CD8-positive, alpha-beta memory T cell (primary cell): ENCODE measurements around the gene WDR45B. TPM values are rescaled to one million over a fixed set of nuclear protein-coding genes. Genes with fewer than 3 reads are reported as not detected.

ENCODE experiments used
- CTCF ChIA-PET: fragments of 350-600 bp; sonication (Branson Sonifier 250); formaldehyde crosslinking; loops from one replicate; lab custom pipeline; 2021; ENCODE audit warnings: antibody characterized with exemption; lab: Charles Lee
- POLR2A ChIA-PET: fragments of 350-600 bp; sonication (Branson Sonifier 250); formaldehyde crosslinking; loops from one replicate; lab custom pipeline; 2021; ENCODE audit warnings: antibody characterized with exemption; lab: Charles Lee
- DNase-seq, 5 donors: peaks; one replicate each; pipeline versions ENCODE4 v3.0.0 to v3.0.0-alpha.2; 2020 to 2022; ENCODE audit warnings: mixed read lengths in 1 of 5
- H3K27ac ChIP-seq: one replicate; pipeline ENCODE4 v1.7.0; 2013; ENCODE audit warnings: low read depth, mild to moderate bottlenecking, low read length, moderate library complexity
- H3K27me3 ChIP-seq: 2 replicates; pipeline ENCODE4 v1.7.0; 2013; ENCODE audit warnings: low read length, mild to moderate bottlenecking; ENCODE audit not compliant: insufficient read depth, poor library complexity, severe bottlenecking
- H3K36me3 ChIP-seq: 2 replicates; pipeline ENCODE4 v1.7.0; 2013; ENCODE audit warnings: mild to moderate bottlenecking, low read length, moderate library complexity; ENCODE audit not compliant: insufficient read depth
- H3K4me1 ChIP-seq: 2 replicates; pipeline ENCODE4 v1.7.0; 2013; ENCODE audit warnings: mild to moderate bottlenecking, low read length, moderate library complexity; ENCODE audit not compliant: insufficient read depth
- H3K4me3 ChIP-seq: 2 replicates; pipeline ENCODE4 v1.7.0; 2013; ENCODE audit warnings: mild to moderate bottlenecking, low read length
- H3K9me3 ChIP-seq: 2 replicates; pipeline ENCODE4 v1.7.0; 2013; ENCODE audit warnings: mild to moderate bottlenecking, low read length
- H3K27ac Mint-ChIP-seq, 8 donors: one replicate each; pipeline ENCODE4 v1.8.0; 2020 to 2021; ENCODE audit warnings: mixed read lengths in 8 of 8, mild to moderate bottlenecking in 6 of 8, inconsistent platforms in 3 of 8, moderate library complexity in 3 of 8
- H3K27me3 Mint-ChIP-seq, 2 donors: one replicate each; pipeline ENCODE4 v1.8.0; 2020 to 2021; ENCODE audit warnings: mixed read lengths in 2 of 2, mild to moderate bottlenecking in 1 of 2, moderate library complexity in 1 of 2
- H3K36me3 Mint-ChIP-seq, 3 donors: one replicate each; pipeline ENCODE4 v1.8.0; 2020 to 2021; ENCODE audit warnings: mixed read lengths in 3 of 3, inconsistent platforms in 1 of 3, mild to moderate bottlenecking in 1 of 3
- H3K4me1 Mint-ChIP-seq, 3 donors: one replicate each; pipeline ENCODE4 v1.8.0; 2020 to 2021; ENCODE audit warnings: mixed read lengths in 3 of 3, inconsistent platforms in 1 of 3, mild to moderate bottlenecking in 1 of 3
- H3K4me3 Mint-ChIP-seq, 7 donors: one replicate each; pipeline ENCODE4 v1.8.0; 2020 to 2021; ENCODE audit warnings: mixed read lengths in 7 of 7, mild to moderate bottlenecking in 6 of 7, moderate library complexity in 4 of 7, inconsistent platforms in 2 of 7
- H3K9me3 Mint-ChIP-seq, 5 donors: one replicate each; pipeline ENCODE4 v1.8.0; 2020 to 2022; ENCODE audit warnings: mixed read lengths in 5 of 5, mild to moderate bottlenecking in 3 of 5, moderate library complexity in 2 of 5, inconsistent platforms in 1 of 5
- polyA plus RNA-seq: library from polyadenylated mRNA; unstranded; fragments of 300-500 nt; fragmentation: Illumina TruSeq; gene quantifications from one replicate; pipeline ENCODE4 v1.2.3, GENCODE V29; 2021
- total RNA-seq, 2 experiments: library from RNA; stranded (reverse); gene quantifications; one replicate each; pipeline ENCODE4 v1.2.3, GENCODE V29; 2021

Gene WDR45B
- 10 to 100 TPM; 49.1 to 50.1 TPM for total RNA-seq
- polyA plus RNA-seq: 41.9 TPM

DNA sequence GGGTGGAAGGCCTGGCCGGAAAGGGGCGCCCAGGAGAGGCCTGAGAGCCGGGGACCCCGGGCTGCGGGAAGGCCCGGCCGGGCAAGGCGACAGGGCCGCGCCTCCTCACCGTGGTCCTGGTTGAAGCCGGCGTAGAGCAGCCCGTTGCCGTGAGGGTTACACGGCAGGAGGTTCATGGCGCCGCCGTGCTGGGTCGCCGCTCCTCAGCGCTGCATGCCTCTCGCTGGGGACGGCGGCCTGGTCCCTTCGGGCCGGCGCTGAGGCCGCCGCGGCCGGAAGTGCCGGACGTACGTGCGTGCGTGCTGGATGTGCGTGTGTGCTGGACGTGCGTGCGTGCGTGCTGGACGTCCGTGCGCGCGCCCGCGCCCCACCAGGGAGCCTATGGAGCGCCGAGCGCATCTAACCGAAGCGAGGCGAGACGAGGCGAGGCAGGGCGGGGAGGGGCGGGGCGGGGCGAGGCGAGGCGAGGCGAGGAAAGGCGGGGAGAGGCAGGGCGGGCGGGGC lies at the start of gene WDR45B:
TSS of gene WDR45B (minus strand) at position 280 of the 504 bp plus-strand sequence. CDS start at position 176, 104 bp downstream.
- Histone ChIP-seq H3K27ac (peak within 1 kb of the TSS; percentile 90), H3K36me3 (peaks cover 15% of the 10 kb centered on the region), H3K4me3 (peak within 1 kb of the TSS; percentile 78), H3K4me1 (peaks cover 26% of the 10 kb centered on the region), H3K9me3 (no peaks in the 10 kb centered on the region), H3K27me3 (no peaks in the 10 kb centered on the region)
- H3K4me3 Mint-ChIP-seq: peak within 1 kb of the TSS; percentile 77 to 92 (median 84)
- H3K9me3 Mint-ChIP-seq: no peaks in the 10 kb centered on the region
- POLR2A ChIA-PET: interaction anchor here (0.6 kb wide), 1 partner anchor 94 kb away, joined by 3 read pairs; no protein-coding TSS in a partner anchor
- peaks cover 0 to 2% of the 10 kb centered on the region in 2 donors for H3K27me3 Mint-ChIP-seq
- CTCF ChIA-PET: no interaction called here
- H3K36me3 Mint-ChIP-seq: peaks cover 0 to 24% (median 4%) of the 10 kb centered on the region in 3 donors
- peak; percentile 79 to 92 (median 87) for DNase-seq
- H3K4me1 Mint-ChIP-seq: peaks cover 18 to 37% (median 27%) of the 10 kb centered on the region in 3 donors
- peak within 1 kb of the TSS; percentile 74 to 96 (median 83) for H3K27ac Mint-ChIP-seq

DNA sequence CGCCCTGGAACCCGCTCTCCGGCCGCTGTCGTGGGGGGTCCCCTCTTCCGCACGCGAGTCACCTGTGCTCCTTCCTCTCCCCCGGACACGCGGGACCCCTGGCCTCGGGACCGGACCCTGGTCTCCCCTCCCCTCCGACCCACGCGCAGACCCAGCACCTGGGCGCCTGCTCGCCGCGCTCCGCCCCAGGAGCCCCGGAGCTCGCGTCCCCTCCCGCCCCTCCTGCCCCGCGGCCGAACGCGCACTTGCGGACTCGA lies 49.5 kb upstream of the WDR45B start:
- Mint-ChIP-seq H3K36me3 (peaks cover 4 to 14% (median 5%) of the 10 kb centered on the region in 3 donors), H3K27ac (no peak overlapping the region), H3K4me1 (peaks cover 4 to 15% (median 6%) of the 10 kb centered on the region in 3 donors), H3K4me3 (peak overlapping the region in 6 of 7 donors; percentile 43 to 74 (median 63)), H3K27me3 (peaks cover 0 to 6% of the 10 kb centered on the region in 2 donors), H3K9me3 (peaks cover 5 to 14% (median 10%) of the 10 kb centered on the region in 5 donors)
- H3K4me3 ChIP-seq: no peak overlapping the region
- DNase-seq: no peak
- no peak overlapping the region for H3K27ac ChIP-seq
- peaks cover 10% of the 10 kb centered on the region for H3K4me1 ChIP-seq
- no peaks in the 10 kb centered on the region for H3K9me3 ChIP-seq
- H3K36me3 ChIP-seq: no peaks in the 10 kb centered on the region
- ChIA-PET POLR2A (interaction anchor here (1.1 kb wide), 1 partner anchor 19 kb away, joined by 4 read pairs; the partner anchor contains the start of gene FN3KRP), CTCF (interaction anchor here (1.4 kb wide), 1 partner anchor 14 kb away, joined by 4 read pairs; no protein-coding TSS in a partner anchor)
- no peaks in the 10 kb centered on the region for H3K27me3 ChIP-seq

DNA sequence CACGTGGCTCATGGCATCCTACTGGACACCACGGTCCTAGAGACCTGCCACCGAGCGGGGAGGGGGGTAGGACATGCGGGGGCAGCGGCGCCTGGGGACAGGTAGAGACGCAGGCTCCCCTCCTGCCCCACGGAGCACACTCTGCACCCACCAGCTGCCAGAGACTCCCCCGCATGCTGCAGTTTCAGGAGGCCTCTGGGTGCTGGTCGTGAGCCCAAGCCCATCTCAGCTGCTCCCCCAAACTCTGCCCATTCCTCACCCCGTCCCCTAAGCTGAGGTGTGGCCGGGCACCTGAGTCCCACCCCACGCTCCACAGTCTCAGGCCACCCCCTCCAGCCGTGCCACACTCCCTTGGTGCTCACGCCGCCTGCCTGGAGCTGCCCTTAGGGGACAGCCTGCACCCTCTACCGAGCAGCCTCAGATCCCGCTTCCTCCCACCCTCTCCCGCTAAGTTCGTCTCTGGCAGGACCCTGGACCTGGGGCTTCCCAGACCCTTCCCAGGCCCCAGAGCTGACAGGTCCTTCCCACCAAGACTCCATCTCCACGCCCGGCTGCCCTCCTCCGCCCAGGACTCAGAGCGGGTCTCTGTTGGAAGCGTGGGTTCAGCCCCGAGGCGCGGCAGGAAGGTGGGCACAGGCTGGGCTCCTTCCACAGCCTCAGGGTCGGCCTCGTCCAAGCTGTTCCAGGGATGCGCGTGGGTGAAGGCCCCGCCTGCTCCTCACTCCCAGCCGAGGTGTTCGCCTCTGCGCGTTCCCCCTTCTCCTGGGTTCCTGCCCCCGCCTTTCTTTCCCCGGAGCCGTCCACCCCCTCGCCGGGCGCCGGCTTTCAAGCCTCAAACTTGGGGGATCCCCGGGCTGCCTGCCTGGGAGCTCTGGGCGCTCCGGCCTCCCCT lies 48.9 kb upstream of the WDR45B start:
- no peak overlapping the region for H3K4me3 ChIP-seq
- POLR2A ChIA-PET: interaction anchor here (1.1 kb wide), 1 partner anchor 20 kb away, joined by 4 read pairs; the partner anchor contains the start of gene FN3KRP
- DNase-seq: no peak
- Mint-ChIP-seq H3K4me3 (peak overlapping the region; percentile 42 to 74 (median 60)), H3K27ac (peak overlapping the region in 2 of 8 donors; percentile 19 to 68), H3K9me3 (peaks cover 5 to 14% (median 10%) of the 10 kb centered on the region in 5 donors), H3K36me3 (peaks cover 4 to 14% (median 5%) of the 10 kb centered on the region in 3 donors), H3K27me3 (peaks cover 0 to 6% of the 10 kb centered on the region in 2 donors), H3K4me1 (peaks cover 4 to 15% (median 6%) of the 10 kb centered on the region in 3 donors)
- H3K4me1 ChIP-seq: peaks cover 10% of the 10 kb centered on the region
- no peaks in the 10 kb centered on the region for H3K36me3 ChIP-seq
- no peaks in the 10 kb centered on the region for H3K9me3 ChIP-seq
- CTCF ChIA-PET: interaction anchor here (1.0 to 1.4 kb wide), 2 partner anchors 14 to 27 kb away, joined by 3 to 4 read pairs; no protein-coding TSS in a partner anchor
- no peak overlapping the region for H3K27ac ChIP-seq
- H3K27me3 ChIP-seq: no peaks in the 10 kb centered on the region

DNA sequence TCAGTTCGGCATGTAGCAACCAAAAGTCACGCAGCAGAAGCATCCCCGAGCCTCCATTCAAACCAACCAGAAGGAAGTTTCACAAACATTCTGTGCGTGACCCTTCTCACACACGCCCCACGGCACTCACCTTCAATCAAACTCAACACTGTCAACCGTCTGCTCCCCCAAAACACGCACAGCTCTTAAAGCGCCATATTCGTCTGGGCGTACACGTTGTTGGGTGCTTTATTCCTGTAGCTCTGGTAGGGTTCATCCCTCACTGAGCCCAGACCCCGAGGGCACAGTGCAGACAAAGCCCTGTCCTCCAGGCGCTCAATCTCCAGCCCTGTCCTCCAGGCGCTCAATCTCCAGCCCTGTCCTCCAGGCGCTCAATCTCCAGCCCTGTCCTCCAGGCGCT lies 48.0 kb upstream of the WDR45B start:
- POLR2A ChIA-PET: no interaction called here
- no peaks in the 10 kb centered on the region for H3K9me3 ChIP-seq

DNA sequence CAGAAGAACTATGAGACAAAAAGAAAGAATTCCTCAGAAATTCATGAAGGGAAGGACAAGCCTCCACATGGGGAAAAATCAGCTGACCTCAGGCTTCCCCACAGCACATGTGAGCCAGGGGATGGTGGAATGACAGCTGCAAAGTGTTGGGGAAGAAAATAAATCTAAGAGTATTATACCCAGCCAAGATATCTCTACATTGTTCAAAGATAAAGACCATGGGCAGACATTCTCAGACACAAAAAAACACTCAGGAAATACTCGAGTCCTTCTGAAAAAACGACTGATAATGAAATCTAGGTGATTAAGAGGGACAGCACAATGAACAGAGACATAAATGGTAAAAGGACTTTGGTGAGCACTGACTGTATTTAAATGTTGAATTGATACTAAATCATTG lies 46.4 kb upstream of the WDR45B start:
- Mint-ChIP-seq H3K27me3 (peaks cover 0 to 6% of the 10 kb centered on the region in 2 donors), H3K4me1 (peaks cover 4 to 14% (median 6%) of the 10 kb centered on the region in 3 donors), H3K36me3 (peaks cover 8 to 14% (median 8%) of the 10 kb centered on the region in 3 donors), H3K4me3 (peak overlapping the region in 2 of 7 donors; percentile 34 to 70), H3K9me3 (peaks cover 5 to 14% (median 10%) of the 10 kb centered on the region in 5 donors), H3K27ac (peak overlapping the region in 1 of 8 donors; percentile 42)
- no peak overlapping the region for H3K4me3 ChIP-seq
- H3K36me3 ChIP-seq: no peaks in the 10 kb centered on the region
- ChIA-PET CTCF (no interaction called here), POLR2A (no interaction called here)
- H3K27ac ChIP-seq: no peak overlapping the region
- peaks cover 10% of the 10 kb centered on the region for H3K4me1 ChIP-seq
- no peaks in the 10 kb centered on the region for H3K27me3 ChIP-seq
- DNase-seq: no peak
- no peaks in the 10 kb centered on the region for H3K9me3 ChIP-seq

More for the DNA sequence above, 48.0 kb upstream of the WDR45B start:
- peaks cover 4 to 14% (median 5%) of the 10 kb centered on the region in 3 donors for H3K36me3 Mint-ChIP-seq
- H3K27ac Mint-ChIP-seq: no peak overlapping the region
- H3K27me3 ChIP-seq: no peaks in the 10 kb centered on the region
- peaks cover 4 to 15% (median 6%) of the 10 kb centered on the region in 3 donors for H3K4me1 Mint-ChIP-seq
- H3K4me1 ChIP-seq: peaks cover 10% of the 10 kb centered on the region
- peak overlapping the region in 3 of 7 donors; percentile 21 to 50 (median 50) for H3K4me3 Mint-ChIP-seq
- CTCF ChIA-PET: no interaction called here
- H3K9me3 Mint-ChIP-seq: peaks cover 5 to 14% (median 10%) of the 10 kb centered on the region in 5 donors
- H3K36me3 ChIP-seq: no peaks in the 10 kb centered on the region
- peaks cover 0 to 6% of the 10 kb centered on the region in 2 donors for H3K27me3 Mint-ChIP-seq
- no peak overlapping the region for H3K27ac ChIP-seq
- no peak overlapping the region for H3K4me3 ChIP-seq
- no peak for DNase-seq

DNA sequence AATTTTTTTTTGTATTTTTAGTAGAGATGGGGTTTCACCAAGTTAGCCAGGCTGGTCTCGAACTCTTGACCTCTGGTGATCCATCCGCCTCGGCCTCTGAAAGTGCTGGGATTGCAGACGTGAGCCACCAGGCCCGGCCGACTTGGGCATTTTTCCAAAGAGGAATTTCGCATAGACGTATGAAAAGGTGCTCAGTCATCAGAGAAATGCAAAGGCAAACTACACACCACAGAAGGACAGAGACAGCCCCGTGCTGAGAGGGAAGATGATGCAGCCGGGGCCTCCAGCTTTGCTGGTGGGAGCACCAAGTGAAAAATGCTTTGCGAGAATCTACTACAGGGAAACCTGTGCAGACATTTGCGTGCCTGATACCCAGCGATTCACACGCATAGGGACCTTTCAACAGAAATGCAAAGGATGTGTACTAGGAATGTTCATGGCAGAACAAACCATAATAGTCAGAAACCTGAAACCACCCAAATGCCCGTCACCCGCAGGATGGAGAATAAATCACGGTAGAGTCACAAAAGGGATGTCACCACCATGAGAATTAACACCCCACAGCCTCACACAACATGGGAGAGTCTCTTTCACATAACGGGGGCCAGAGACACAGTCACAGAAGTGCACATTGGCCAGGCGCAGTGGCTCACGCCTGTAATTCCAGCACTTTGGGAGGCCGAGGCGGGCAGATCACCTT lies 45.1 kb upstream of the WDR45B start:
- H3K27ac ChIP-seq: no peak overlapping the region
- H3K9me3 ChIP-seq: no peaks in the 10 kb centered on the region
- no peaks in the 10 kb centered on the region for H3K27me3 ChIP-seq
- ChIA-PET CTCF (no interaction called here), POLR2A (no interaction called here)
- Mint-ChIP-seq H3K27ac (no peak overlapping the region), H3K9me3 (peaks cover 5 to 14% (median 10%) of the 10 kb centered on the region in 5 donors), H3K4me3 (no peak overlapping the region), H3K36me3 (peaks cover 8 to 14% (median 8%) of the 10 kb centered on the region in 3 donors), H3K4me1 (peaks cover 0 to 8% (median 0%) of the 10 kb centered on the region in 3 donors), H3K27me3 (peaks cover 0 to 6% of the 10 kb centered on the region in 2 donors)
- H3K4me3 ChIP-seq: no peak overlapping the region
- H3K36me3 ChIP-seq: no peaks in the 10 kb centered on the region
- DNase-seq: no peak
- peaks cover 10% of the 10 kb centered on the region for H3K4me1 ChIP-seq

DNA sequence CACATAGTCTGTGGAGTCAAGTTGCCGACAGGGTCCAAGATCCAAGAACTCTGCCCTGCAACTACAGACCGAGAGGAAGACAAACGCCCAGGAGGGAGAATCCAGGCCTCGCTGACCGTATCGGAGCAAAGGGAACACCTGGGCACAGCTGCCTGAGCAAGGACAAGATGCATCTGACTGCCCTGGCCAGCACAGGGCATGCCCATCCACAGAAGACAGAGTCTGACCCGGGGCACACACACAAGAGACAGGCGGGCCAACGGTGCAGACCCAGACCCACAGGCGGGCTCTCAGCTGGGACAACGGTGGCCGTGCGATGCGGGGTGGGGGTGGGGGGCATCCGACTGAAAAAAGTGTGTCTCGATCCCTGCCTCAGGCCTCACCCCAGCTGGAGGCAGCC lies 44.0 kb upstream of the WDR45B start:
- peaks cover 8 to 14% (median 8%) of the 10 kb centered on the region in 3 donors for H3K36me3 Mint-ChIP-seq
- DNase-seq: no peak
- Histone ChIP-seq H3K27me3 (no peaks in the 10 kb centered on the region), H3K9me3 (no peaks in the 10 kb centered on the region), H3K4me1 (peaks cover 5% of the 10 kb centered on the region), H3K36me3 (no peaks in the 10 kb centered on the region), H3K4me3 (no peak overlapping the region), H3K27ac (no peak overlapping the region)
- ChIA-PET POLR2A (no interaction called here), CTCF (interaction anchor here (1.5 kb wide), 1 partner anchor 23 kb away, joined by 3 read pairs; no protein-coding TSS in a partner anchor)
- no peak overlapping the region for H3K4me3 Mint-ChIP-seq
- H3K27ac Mint-ChIP-seq: no peak overlapping the region
- peaks cover 0 to 6% (median 0%) of the 10 kb centered on the region in 3 donors for H3K4me1 Mint-ChIP-seq
- H3K9me3 Mint-ChIP-seq: peaks cover 5 to 14% (median 10%) of the 10 kb centered on the region in 5 donors
- peaks cover 0 to 6% of the 10 kb centered on the region in 2 donors for H3K27me3 Mint-ChIP-seq
